ENCODE data around the gene TRAF3IP1.

- TF ChIP-seq EP300 (IDR thresholded peaks at IDR 0.05; ENCODE audit: low read depth): no peak
- no peak for TF ChIP-seq CTCF (IDR thresholded peaks at IDR 0.05)
- TF ChIP-seq POLR2A (IDR thresholded peaks at IDR 0.05): no peak
- TF ChIP-seq POLR2AphosphoS5 (IDR thresholded peaks at IDR 0.05): no peak
Observed at GRCh38 chr2:238358769-238359168, 38.5 kb downstream of the TRAF3IP1 start.
